ENCODE results near the gene LPCAT4.
"Not testable (repeated sequence)": the region's sequence is repeated elsewhere in the genome, so short reads cannot be mapped to it uniquely, and the experiment has no call there.

The LPCAT4 gene

GRCh38 chr15:34362047-34362773 is 4.8 kb downstream of the LPCAT4 start:
- DNase-seq = no peak

GRCh38 chr15:34361278-34361677 is 5.7 kb downstream of the LPCAT4 start:
- no peak for DNase-seq

GRCh38 chr15:34360298-34360697 is 6.7 kb downstream of the LPCAT4 start:
- no peak for DNase-seq

- no peak for DNase-seq
Observed at GRCh38 chr15:34359416-34359815, 7.6 kb downstream of the LPCAT4 start.

- DNase-seq = no peak
Observed at GRCh38 chr15:34358948-34359347, 8.0 kb downstream of the LPCAT4 start.

- no peak for DNase-seq
Observed at GRCh38 chr15:34358367-34358766, 8.6 kb downstream of the LPCAT4 start.

- DNase-seq = no peak
Observed at GRCh38 chr15:34357653-34358052, 9.3 kb downstream of the LPCAT4 start.

GRCh38 chr15:34355241-34355640 is 11.8 kb downstream of the LPCAT4 start:
- DNase-seq = no peak

- no peak for DNase-seq
Observed at GRCh38 chr15:34354286-34354685, 12.7 kb downstream of the LPCAT4 start.

GRCh38 chr15:34353627-34354026 is 13.4 kb downstream of the LPCAT4 start:
- no peak for DNase-seq

GRCh38 chr15:34352996-34353395 is 14.0 kb downstream of the LPCAT4 start:
- DNase-seq = not testable (repeated sequence)

- DNase-seq = no peak
Observed at GRCh38 chr15:34349769-34350168, 17.2 kb downstream of the LPCAT4 start.

- DNase-seq = no peak
Observed at GRCh38 chr15:34348735-34349300, 18.2 kb downstream of the LPCAT4 start.

- DNase-seq = no peak
Observed at GRCh38 chr15:34347951-34348638, 18.9 kb downstream of the LPCAT4 start.

GRCh38 chr15:34342737-34343575 is 24.0 kb downstream of the LPCAT4 start, which contains the start of the genes NOP10 and NUTM1:
TSS of gene NOP10 (minus strand) at chr15:34343136. CDS start at chr15:34343073, 63 bp downstream.
TSS of gene NUTM1 (plus strand) at chr15:34343315. CDS start at chr15:34343697, 382 bp downstream.
- DNase-seq = peak; percentile 80

- DNase-seq = not testable (repeated sequence)
Observed at GRCh38 chr15:34342213-34342736, 24.7 kb downstream of the LPCAT4 start.

- DNase-seq = no peak
Observed at GRCh38 chr15:34341381-34342212, 25.4 kb downstream of the LPCAT4 start.

GRCh38 chr15:34339946-34340345 is 27.1 kb downstream of the LPCAT4 start:
- no peak for DNase-seq

- no peak for DNase-seq
Observed at GRCh38 chr15:34338347-34338746, 28.6 kb downstream of the LPCAT4 start.

GRCh38 chr15:34337557-34338306 is 29.3 kb downstream of the LPCAT4 start, which contains the start of gene SLC12A6:
TSS of gene SLC12A6 (minus strand) at chr15:34337781. CDS start at chr15:34336680, 1,101 bp downstream.
- peak; percentile 71 for DNase-seq

All from NCI-H1694 (cell line).